HG03342 (cell line): ENCODE data around the gene FGD3.
"Not testable (repeated sequence)": the region's sequence is repeated elsewhere in the genome, so short reads cannot be mapped to it uniquely, and the experiment has no call there.

Source experiments
- ATAC-seq: cut with Tn5 transposase; IDR thresholded peaks from one replicate; pipeline ENCODE4 v1.9.1; 2021; ENCODE audit warnings: mild to moderate bottlenecking, moderate library complexity; ENCODE audit not compliant: unreplicated experiment

The FGD3 gene

GRCh38 chr9:92947268-92948037 lies at the start of gene FGD3:
Gene FGD3, plus strand, starts transcription at chr9:92947523. Its CDS starts 28,734 bp downstream, at chr9:92976257.
- ATAC-seq: no peak

GRCh38 chr9:92905137-92905536 lies 42.2 kb upstream of the FGD3 start:
- ATAC-seq: not testable (repeated sequence)

GRCh38 chr9:92911511-92912475 lies 35.5 kb upstream of the FGD3 start:
- no peak for ATAC-seq

- no peak for ATAC-seq
These were observed 30.0 kb upstream of the FGD3 start for GRCh38 chr9:92917176-92917800.

- ATAC-seq: no peak
These were observed 26.9 kb upstream of the FGD3 start for GRCh38 chr9:92920437-92920836.

- no peak for ATAC-seq
These were observed 15.7 kb upstream of the FGD3 start for GRCh38 chr9:92931606-92932005.

GRCh38 chr9:92934321-92934720 lies 13.0 kb upstream of the FGD3 start:
- no peak for ATAC-seq

- ATAC-seq: no peak
These were observed 9.3 kb upstream of the FGD3 start for GRCh38 chr9:92938025-92938424.

GRCh38 chr9:92941861-92942260 lies 5.5 kb upstream of the FGD3 start:
- ATAC-seq: no peak

GRCh38 chr9:92942688-92943616 lies 4.4 kb upstream of the FGD3 start:
- no peak for ATAC-seq

- no peak for ATAC-seq
These were observed 2.4 kb upstream of the FGD3 start for GRCh38 chr9:92944921-92945320.

GRCh38 chr9:92945796-92946195 lies 1.5 kb upstream of the FGD3 start:
- no peak for ATAC-seq

- ATAC-seq: no peak
These were observed 763 bp downstream of the FGD3 start for GRCh38 chr9:92948038-92948534.

GRCh38 chr9:92948632-92949031 lies 1.3 kb downstream of the FGD3 start:
- no peak for ATAC-seq

- ATAC-seq: no peak
These were observed 2.1 kb downstream of the FGD3 start for GRCh38 chr9:92949266-92949982.

GRCh38 chr9:92950359-92950955 lies 3.1 kb downstream of the FGD3 start:
- no peak for ATAC-seq

GRCh38 chr9:92952906-92953610 lies 5.7 kb downstream of the FGD3 start:
- ATAC-seq: no peak

- no peak for ATAC-seq
These were observed 6.9 kb downstream of the FGD3 start for GRCh38 chr9:92954049-92954861.
